ENCODE results near the gene RND2. TPM values are rescaled to one million over a fixed set of nuclear protein-coding genes. Genes with fewer than 3 reads are reported as not detected.

The RND2 gene
- total and polyA plus RNA-seq, 2 of the 13 experiments (the other 11 are each of a cell fraction or from before 2014, with no cell fraction given), result 0.05 to 0.11 TPM

- TF ChIP-seq ZNF17 (CRISPR knock-in tag; IDR thresholded peaks at IDR 0.05), result 0 out of 2 replicates have a peak, but pooled peaks have one; percentile 57
- TF ChIP-seq ZC3H4 (CRISPR knock-in tag; IDR thresholded peaks at IDR 0.05; ENCODE audit: borderline replicate concordance), result no peak
- no peak for TF ChIP-seq PPARG (CRISPR knock-in tag; conservative IDR thresholded peaks at IDR 0.05)
- TF ChIP-seq GRHL1 (CRISPR knock-in tag; conservative IDR thresholded peaks at IDR 0.05), result no peak
- TF ChIP-seq KDM5B (CRISPR knock-in tag; IDR thresholded peaks at IDR 0.05; ENCODE audit: borderline replicate concordance), result no peak
- peak; percentile 92 for TF ChIP-seq MAX (IDR thresholded peaks at IDR 0.05)
- peak; percentile 48 for TF ChIP-seq ZNF781 (CRISPR knock-in tag; IDR thresholded peaks at IDR 0.05; ENCODE audit: borderline replicate concordance, not compliant biosample characterization)
- TF ChIP-seq ZNF468 (CRISPR knock-in tag; IDR thresholded peaks at IDR 0.05), result 0 out of 2 replicates have a peak, but pooled peaks have one; percentile 20
- no peak for TF ChIP-seq MYNN (CRISPR knock-in tag; IDR thresholded peaks at IDR 0.05; ENCODE audit: low read depth)
- no peak; the same call in 1 of the 2 replicates for TF ChIP-seq ZNF567 (CRISPR knock-in tag; IDR thresholded peaks at IDR 0.05; ENCODE audit: borderline replicate concordance)
- no peak for TF ChIP-seq KLF12 (CRISPR knock-in tag; IDR thresholded peaks at IDR 0.05; ENCODE audit: borderline replicate concordance)
- TF ChIP-seq ZNF337 (CRISPR knock-in tag; IDR thresholded peaks at IDR 0.05; ENCODE audit: borderline replicate concordance, low read depth), result peak; percentile 80; the same call in 1 of the 2 replicates
- 0 out of 2 replicates have a peak, but pooled peaks have one; percentile 12 for TF ChIP-seq ZBTB33 (CRISPR knock-in tag; IDR thresholded peaks at IDR 0.05)
- no peak for TF ChIP-seq NCOA1 (CRISPR knock-in tag; IDR thresholded peaks at IDR 0.05)
- TF ChIP-seq ZZZ3 (CRISPR knock-in tag; IDR thresholded peaks at IDR 0.05; ENCODE audit: borderline replicate concordance), result no peak; the same call in 1 of the 2 replicates
- no peak for TF ChIP-seq CCAR2 (optimal IDR thresholded peaks at IDR 0.05; ENCODE audit: low read depth, low read length)
- no peak for TF ChIP-seq U2AF2 (IDR thresholded peaks at IDR 0.05; ENCODE audit: low read depth, low read length)
- TF ChIP-seq ZNF546 (CRISPR knock-in tag; conservative IDR thresholded peaks at IDR 0.05), result 0 out of 2 replicates have a peak, but pooled peaks have one; percentile 44
- TF ChIP-seq MAFK (conservative IDR thresholded peaks at IDR 0.05 in 1 of 2, IDR thresholded peaks at IDR 0.05 in 1 of 2; ENCODE audit: low read length in 2 of 2), result no peak
- peak; percentile 37 for TF ChIP-seq ASH2L (IDR thresholded peaks at IDR 0.05; ENCODE audit: insufficient read length, low read depth, low read length)
- TF ChIP-seq DBP (CRISPR knock-in tag; IDR thresholded peaks at IDR 0.05; ENCODE audit: not compliant biosample characterization), result no peak
- TF ChIP-seq ZNF746 (CRISPR knock-in tag; IDR thresholded peaks at IDR 0.05), result no peak
- no peak for TF ChIP-seq HNF4G (IDR thresholded peaks at IDR 0.05; ENCODE audit: borderline replicate concordance, low read depth, low read length)
- no peak for TF ChIP-seq HNF4G (CRISPR knock-in tag; IDR thresholded peaks at IDR 0.05; ENCODE audit: borderline replicate concordance, low read depth)
- TF ChIP-seq BRD4 (CRISPR knock-in tag; IDR thresholded peaks at IDR 0.05), result peak; percentile 10; the same call in 1 of the 2 replicates
- TF ChIP-seq ZNF34 (CRISPR knock-in tag; IDR thresholded peaks at IDR 0.05; ENCODE audit: borderline replicate concordance), result peak; percentile 72; the same call in 1 of the 2 replicates
These were observed 44.1 kb upstream of the RND2 start (continued) for GRCh38 chr17:42980766-42981397.

All from HepG2 (cell line).